GM12892 (cell line): Measurements from ENCODE around the gene MMP24.

Source experiments
- POLR2A ChIP-seq: IDR thresholded peaks from 2 replicates; pipeline ENCODE4 v1.6.1; 2011; ENCODE audit warnings: low read depth, low read length, control low read depth
- POLR2AphosphoS5 ChIP-seq: IDR thresholded peaks from 2 replicates; pipeline ENCODE4 v1.6.1; 2011; ENCODE audit warnings: low read depth, low read length, control low read depth

GRCh38 chr20:35320396-35321126 is 94.1 kb downstream of the MMP24 start:
- no peak for TF ChIP-seq POLR2AphosphoS5
- no peak for TF ChIP-seq POLR2A
